Measurements from ENCODE around the gene PCDHGA11.

DNA sequence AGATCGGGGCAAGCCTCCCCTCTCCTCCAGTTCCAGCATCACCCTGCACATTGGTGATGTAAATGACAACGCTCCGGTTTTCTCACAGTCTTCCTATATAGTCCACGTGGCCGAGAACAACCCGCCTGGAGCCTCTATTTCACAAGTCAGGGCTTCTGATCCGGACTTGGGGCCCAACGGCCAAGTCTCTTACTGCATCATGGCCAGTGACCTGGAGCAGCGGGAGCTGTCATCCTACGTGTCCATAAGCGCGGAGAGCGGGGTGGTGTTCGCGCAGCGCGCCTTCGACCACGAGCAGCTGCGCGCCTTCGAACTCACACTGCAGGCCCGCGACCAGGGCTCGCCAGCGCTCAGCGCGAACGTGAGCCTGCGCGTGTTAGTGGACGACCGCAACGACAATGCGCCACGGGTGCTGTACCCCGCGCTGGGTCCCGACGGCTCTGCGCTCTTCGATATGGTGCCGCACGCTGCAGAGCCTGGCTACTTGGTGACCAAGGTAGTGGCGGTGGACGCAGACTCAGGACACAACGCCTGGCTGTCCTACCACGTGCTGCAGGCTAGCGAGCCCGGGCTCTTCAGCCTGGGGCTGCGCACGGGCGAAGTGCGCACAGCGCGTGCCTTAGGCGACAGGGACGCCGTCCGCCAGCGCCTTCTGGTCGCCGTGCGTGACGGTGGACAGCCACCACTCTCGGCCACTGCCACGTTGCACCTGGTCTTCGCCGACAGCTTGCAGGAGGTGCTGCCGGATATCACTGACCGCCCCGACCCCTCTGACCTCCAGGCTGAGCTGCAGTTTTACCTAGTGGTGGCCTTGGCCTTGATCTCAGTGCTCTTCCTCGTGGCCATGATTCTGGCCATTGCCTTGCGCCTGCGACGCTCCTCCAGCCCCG, 31.5 kb upstream of the PCDHGA11 start:
- TF ChIP-seq, protein P1, sequence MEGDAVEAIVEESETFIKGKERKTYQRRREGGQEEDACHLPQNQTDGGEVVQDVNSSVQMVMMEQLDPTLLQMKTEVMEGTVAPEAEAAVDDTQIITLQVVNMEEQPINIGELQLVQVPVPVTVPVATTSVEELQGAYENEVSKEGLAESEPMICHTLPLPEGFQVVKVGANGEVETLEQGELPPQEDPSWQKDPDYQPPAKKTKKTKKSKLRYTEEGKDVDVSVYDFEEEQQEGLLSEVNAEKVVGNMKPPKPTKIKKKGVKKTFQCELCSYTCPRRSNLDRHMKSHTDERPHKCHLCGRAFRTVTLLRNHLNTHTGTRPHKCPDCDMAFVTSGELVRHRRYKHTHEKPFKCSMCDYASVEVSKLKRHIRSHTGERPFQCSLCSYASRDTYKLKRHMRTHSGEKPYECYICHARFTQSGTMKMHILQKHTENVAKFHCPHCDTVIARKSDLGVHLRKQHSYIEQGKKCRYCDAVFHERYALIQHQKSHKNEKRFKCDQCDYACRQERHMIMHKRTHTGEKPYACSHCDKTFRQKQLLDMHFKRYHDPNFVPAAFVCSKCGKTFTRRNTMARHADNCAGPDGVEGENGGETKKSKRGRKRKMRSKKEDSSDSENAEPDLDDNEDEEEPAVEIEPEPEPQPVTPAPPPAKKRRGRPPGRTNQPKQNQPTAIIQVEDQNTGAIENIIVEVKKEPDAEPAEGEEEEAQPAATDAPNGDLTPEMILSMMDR (IDR thresholded peaks at IDR 0.05), result no peak
- TF ChIP-seq POLR2A (IDR thresholded peaks at IDR 0.05) (no peak), EP300 (IDR thresholded peaks at IDR 0.05; ENCODE audit: low read depth) (no peak), POLR2AphosphoS5 (IDR thresholded peaks at IDR 0.05) (no peak)
